Body of pancreas (tissue), 4 donors: Measurements from ENCODE around the gene P4HB.

Experiments used
- CTCF ChIP-seq, 7 experiments: fragments of 450-650 bp in 4 of 7; fragments of 200-600 bp in 3 of 7; sonication (generic) in 3 of 7; IDR thresholded peaks; one replicate each; pipeline ENCODE4 v1.5.1; 2016 to 2019; ENCODE audit warnings: antibody characterized with exemption in 7 of 7
- POLR2A ChIP-seq, 3 donors: fragments of 450-650 bp; IDR thresholded peaks; one replicate each; pipeline ENCODE4 v1.6.1; 2016; ENCODE audit warnings: antibody characterized with exemption in 3 of 3, mild to moderate bottlenecking in 2 of 3

GRCh38 chr17:81831563-81831956, 28.8 kb downstream of the P4HB start:
- TF ChIP-seq CTCF (IDR thresholded peaks at IDR 0.05) (no peak), POLR2A (IDR thresholded peaks at IDR 0.05) (no peak)
